COLO668 (cell line): ENCODE results near the gene FOXJ2.
A peak's percentile ranks its signal among the peaks of the same experiment; 100 is the strongest.
"Not testable (repeated sequence)": the region's sequence is repeated elsewhere in the genome, so short reads cannot be mapped to it uniquely, and the experiment has no call there.

Experiments used
- DNase-seq: peaks from one replicate; lab custom pipeline; 2025; ENCODE audit not compliant: unreplicated experiment; lab: John Stamatoyannopoulos, UW

The FOXJ2 gene

DNA sequence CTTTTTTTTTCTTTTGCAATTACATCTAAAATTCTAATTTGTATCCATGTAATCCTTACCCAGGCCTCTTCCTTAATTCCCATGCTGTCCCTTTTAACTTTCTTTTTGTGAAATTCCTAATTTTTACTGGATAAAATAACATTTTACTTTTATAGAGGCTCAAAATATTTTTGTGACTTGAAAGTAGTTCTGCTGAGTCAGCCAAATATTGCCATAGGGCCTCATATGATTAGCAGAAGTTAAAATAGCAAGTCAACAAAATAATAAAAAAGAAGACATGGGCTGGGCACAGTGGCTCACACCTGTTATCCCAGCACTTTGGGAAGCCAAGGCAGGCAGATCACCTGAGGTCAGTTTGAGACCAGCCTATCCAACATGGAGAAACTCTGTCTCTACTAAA is 31.6 kb downstream of the FOXJ2 start:
- no peak for DNase-seq

DNA sequence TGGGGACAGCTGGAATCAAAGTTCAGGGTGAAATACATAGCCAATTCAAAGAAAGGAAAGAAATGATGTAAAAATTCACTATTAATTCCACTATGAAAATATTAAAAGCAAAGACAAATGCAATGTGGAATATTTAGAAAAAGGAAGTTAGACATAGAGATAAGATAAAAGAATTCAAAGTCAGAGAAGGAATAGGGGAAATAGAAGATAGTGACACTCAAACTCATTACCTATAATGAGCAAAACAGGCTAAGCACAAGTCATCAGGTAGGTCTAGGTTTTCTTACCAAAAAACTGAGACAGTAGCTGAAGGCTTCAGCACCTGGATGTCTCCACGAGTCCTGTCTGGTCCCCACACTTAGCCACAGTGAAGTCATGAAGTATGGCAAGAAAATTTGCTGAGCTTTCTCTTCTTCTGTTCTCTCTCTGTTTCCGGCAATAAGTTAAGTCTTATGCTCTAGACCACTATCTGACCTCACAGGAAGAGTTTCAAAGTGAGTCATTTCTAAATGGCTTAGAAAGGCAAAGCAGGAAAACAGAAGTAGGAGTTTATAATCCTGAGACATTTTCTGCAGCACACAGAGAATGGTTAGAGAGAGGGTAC is 33.6 kb downstream of the FOXJ2 start, which contains the start of gene C3AR1:
TSS of gene C3AR1 (minus strand) at position 369 of the 604 bp plus-strand sequence. CDS start 6,174 bp downstream, outside the sequence.
- no peak for DNase-seq

- DNase-seq, result no peak
Observed at GRCh38 chr12:8069582-8069981, 37.1 kb downstream of the FOXJ2 start.

- DNase-seq, result not testable (repeated sequence)
Observed at GRCh38 chr12:8071820-8072219, 39.3 kb downstream of the FOXJ2 start.

DNA sequence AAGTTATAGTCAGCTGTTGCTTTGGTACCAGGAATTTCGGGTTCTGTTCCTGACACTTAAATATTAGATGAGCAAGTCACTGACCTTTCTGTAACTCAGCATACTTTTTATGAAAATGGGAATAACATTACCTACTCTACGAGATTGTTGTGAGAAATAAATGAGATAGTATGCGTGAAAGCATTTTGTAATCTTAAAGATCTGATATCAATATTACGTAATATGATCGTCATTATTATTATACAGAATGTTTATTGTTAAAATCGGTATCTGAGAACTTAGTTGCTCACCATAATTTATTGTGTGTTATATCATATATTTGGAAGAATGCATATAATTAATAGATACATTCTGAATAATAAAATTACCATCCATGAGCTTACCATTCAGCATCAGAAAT is 43.4 kb downstream of the FOXJ2 start:
- no peak for DNase-seq

GRCh38 chr12:8076366-8076765 is 43.9 kb downstream of the FOXJ2 start:
- no peak for DNase-seq

DNA sequence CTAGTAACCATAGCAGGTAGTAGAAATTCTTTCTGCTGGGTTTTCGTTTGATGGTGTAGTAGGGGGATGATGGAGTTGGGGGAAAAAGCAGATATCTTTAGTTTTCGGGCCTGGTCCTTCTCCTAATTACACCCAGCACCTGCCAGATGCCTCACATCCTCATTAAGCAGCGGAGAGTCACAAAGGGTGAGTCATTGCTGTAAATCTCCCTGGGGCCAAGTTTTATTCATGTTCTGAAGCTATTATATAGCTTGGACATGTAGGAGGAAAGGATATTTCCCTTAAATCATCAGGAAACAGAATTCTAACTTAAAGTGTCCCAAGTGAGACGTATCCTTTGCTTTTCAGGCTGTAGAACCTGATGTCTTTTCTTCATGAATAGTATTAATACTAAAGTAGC is 44.7 kb downstream of the FOXJ2 start:
- peak; percentile 15 for DNase-seq

DNA sequence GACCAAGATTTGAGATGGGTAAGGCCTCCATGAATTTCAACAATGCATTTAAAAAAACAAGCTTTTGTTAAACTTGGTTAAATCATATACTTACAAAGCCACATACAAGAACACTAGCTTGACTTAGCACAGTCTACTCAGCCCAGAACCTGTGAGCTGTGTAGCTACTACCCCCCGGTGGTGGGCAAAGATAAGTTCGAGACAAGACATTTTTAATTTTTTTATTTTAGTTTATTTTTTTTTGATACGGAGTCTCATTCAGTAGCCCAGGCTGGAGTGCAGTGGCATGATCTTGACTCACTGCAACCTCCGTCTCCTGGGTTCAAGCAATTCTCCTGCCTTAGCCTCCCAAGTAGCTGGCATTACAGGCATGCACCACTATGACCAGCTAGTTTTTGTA is 45.9 kb downstream of the FOXJ2 start:
- DNase-seq, result peak; percentile 10

DNA sequence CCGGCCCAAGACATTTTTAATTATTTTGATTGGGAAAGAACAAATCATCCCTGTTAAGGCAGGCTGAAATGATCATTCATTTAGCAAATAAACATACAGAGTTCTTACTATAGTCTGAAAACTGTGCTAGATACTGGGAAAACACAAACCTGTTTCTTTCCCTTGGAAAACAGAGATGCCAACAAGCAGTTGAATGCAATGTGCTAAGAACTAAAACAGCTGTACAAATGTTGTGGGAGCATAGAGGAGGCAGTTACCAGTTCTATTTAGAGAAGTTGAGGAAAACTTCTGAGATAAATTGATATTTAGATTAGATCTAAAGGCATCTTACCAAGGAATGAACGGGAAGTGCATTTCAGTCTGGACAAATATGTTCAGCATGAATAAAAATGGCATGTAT is 46.4 kb downstream of the FOXJ2 start:
- DNase-seq, result no peak

DNA sequence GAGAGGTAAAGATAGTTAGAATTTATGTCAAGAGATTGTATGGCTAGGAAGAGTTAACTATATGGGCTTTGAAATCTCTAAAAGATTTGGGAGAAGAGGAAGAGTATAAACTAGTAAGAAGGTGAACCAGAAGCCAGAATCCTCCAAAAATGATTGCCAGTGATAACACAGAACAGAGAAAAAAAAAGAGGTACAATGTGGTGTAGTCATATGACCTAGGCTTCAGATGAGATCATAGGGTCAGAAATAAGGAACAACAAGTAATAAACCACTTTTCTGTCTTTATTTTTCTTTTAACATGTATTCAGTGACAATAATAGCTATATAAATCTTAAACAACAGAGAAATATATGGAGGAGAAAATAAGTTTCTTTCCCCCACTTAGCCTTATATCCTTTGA is 47.6 kb downstream of the FOXJ2 start:
- DNase-seq, result no peak

DNA sequence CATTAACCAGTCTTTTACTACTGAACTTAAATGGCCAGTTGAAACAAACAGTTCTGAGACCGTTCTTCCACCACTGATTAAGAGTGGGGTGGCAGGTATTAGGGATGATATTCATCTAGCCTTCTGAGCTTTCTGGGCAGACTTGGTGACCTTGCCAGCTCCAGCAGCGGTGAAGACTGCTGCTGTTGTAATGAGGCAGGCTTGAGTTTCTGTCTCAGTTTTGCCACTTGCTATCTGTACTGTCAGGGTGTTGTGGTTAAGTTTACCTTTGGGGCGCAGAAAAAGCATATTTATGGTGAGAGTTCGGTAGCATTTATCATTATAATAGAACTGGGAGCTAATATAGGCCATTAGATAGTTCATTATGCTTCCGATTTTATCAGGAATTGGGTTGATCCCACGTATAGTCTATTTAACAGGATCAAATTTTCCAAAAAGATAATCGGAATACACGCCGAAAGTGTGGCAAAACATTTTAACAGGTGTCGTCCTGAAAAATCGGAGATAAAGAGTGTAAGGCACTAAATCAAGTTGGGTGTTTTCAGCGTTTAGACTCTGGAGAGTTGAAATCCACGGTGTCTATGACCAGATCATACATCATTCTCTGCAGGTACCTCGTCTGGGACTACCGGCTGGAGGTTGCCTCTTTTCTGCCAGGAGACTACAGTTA is 48.9 kb downstream of the FOXJ2 start:
- no peak for DNase-seq

DNA sequence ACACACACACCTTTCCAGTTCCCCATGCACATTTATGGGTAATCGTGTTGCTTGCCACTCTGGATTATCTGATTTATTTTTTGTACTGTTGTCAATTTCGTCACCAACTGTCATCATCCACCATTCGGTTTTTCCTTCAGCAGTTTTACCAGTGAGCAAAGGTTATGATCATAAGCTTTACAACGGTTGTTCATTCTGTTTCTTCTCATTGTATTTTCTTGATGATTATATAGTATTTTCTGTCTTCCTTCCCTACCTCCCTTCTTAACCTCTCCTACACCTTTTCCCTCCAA is 50.2 kb downstream of the FOXJ2 start:
- DNase-seq, result no peak

DNA sequence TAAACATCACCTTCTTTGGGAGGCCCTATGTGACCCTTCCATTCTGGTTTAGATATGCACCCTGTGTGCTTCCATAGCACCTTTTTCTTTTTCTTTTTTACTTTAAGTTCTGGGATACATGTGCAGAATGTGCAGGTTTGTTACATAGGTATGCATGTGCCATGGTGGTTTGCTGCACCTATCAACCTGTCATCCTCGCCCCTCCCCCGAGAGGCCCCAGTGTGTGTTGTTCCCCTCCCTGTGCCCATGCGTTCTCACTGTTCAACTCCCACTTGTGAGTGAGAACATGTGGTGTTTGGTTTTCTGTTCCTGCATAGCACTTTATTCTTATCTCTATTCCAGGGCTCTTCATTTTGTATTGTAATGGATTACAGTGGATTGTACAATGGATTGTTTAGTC is 51.8 kb downstream of the FOXJ2 start:
- DNase-seq, result peak; percentile 3

- DNase-seq, result no peak
Observed at GRCh38 chr12:8087666-8088065, 55.1 kb downstream of the FOXJ2 start.

DNA sequence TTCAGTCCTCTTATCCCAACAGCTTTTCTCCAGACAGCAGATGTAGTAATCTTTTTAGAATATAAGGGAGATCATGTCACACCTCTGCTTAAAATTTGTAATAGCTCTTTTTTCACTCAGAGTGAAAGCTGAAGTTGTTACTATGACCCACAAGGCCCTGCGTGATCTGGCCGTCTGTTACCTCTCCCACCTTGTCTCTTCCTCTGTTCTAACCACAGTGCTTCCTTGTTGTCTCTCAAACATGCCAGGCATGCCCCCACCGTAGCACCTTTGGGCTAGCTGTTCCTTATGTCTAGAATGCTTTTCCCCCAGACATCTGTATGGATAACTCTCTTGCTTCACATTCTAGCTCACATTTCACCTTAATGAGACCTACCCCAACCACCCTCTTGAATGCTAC is 56.1 kb downstream of the FOXJ2 start:
- no peak for DNase-seq

DNA sequence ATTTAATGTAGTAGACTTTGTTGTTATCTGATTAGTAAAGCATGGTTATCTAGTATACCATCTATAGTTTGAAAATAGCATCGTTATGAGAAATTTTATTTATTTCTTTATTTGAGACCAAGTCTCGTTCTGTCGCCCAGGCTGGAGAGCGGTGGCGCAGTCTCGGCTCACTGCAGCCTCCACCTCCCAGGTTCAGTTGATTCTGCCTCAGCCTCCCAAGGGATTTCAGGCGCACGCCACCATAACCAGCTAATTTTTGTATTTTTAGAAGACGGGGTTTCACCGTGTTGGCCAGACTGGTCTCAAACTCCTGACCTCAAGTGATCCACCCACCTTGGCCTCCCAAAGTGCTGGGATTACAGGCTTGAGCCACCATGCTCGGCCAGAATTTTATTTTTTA is 56.8 kb downstream of the FOXJ2 start:
- DNase-seq, result not testable (repeated sequence)

- DNase-seq, result no peak
Observed at GRCh38 chr12:8089716-8090115, 57.2 kb downstream of the FOXJ2 start.

GRCh38 chr12:8093291-8093690 is 60.8 kb downstream of the FOXJ2 start:
- no peak for DNase-seq

- DNase-seq, result no peak
Observed at GRCh38 chr12:8096281-8096915, 63.9 kb downstream of the FOXJ2 start.

DNA sequence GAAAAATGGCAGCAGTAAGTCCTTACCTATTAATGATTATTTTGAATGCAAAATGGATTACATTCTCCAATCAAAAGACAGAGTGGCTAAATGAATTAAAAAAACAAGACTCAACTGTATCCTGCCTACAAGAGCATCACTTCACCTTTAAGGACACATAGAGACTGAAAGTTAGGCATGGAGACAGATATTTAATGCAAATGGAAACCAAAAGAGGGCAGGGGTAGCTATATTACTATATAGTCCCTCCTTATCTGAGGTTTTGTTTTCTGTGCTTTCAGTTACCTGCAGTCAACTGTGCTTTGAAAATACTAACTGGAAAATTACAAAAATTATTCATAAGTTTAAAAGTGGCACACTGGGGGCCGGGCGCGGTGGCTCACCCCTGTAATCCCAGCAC is 66.7 kb downstream of the FOXJ2 start:
- DNase-seq, result no peak
